ENCODE measurements around the gene TPO.

GRCh38 chr2:1487758-1488157, 74.5 kb downstream of the TPO start:
- TF ChIP-seq SIN3A (IDR thresholded peaks at IDR 0.05; ENCODE audit: borderline replicate concordance, insufficient read depth, low read length), result no peak
- TF ChIP-seq POLR2AphosphoS5 (IDR thresholded peaks at IDR 0.05; ENCODE audit: low read depth, low read length), result no peak
- no peak for TF ChIP-seq TAF1 (IDR thresholded peaks at IDR 0.05; ENCODE audit: borderline replicate concordance, insufficient read depth, low read length)
- no peak for TF ChIP-seq REST (IDR thresholded peaks at IDR 0.05; ENCODE audit: insufficient read depth in 1 of 2, low read depth in 2 of 2, low read length in 2 of 2)

Measured in PFSK-1 (cell line).